GM12875 (cell line): ENCODE results near the gene LRBA.
"Not testable (repeated sequence)": the region's sequence is repeated elsewhere in the genome, so short reads cannot be mapped to it uniquely, and the experiment has no call there.

ENCODE experiments used
- H3K4me3 ChIP-seq: one replicate; pipeline ENCODE4 v1.5.1; 2011; ENCODE audit warnings: low read depth, low read length, control low read depth
- TF ChIP-seq, protein P1 (sequence below): IDR thresholded peaks from 2 replicates; pipeline ENCODE4 v1.5.1; 2011; ENCODE audit warnings: low read depth, mild to moderate bottlenecking, control low read depth, inconsistent platforms, low read length, moderate library complexity, borderline replicate concordance; ENCODE audit not compliant: insufficient read depth

LRBA gene

GRCh38 chr4:150997141-150997540 lies 17.9 kb downstream of the LRBA start:
- TF ChIP-seq, protein P1, sequence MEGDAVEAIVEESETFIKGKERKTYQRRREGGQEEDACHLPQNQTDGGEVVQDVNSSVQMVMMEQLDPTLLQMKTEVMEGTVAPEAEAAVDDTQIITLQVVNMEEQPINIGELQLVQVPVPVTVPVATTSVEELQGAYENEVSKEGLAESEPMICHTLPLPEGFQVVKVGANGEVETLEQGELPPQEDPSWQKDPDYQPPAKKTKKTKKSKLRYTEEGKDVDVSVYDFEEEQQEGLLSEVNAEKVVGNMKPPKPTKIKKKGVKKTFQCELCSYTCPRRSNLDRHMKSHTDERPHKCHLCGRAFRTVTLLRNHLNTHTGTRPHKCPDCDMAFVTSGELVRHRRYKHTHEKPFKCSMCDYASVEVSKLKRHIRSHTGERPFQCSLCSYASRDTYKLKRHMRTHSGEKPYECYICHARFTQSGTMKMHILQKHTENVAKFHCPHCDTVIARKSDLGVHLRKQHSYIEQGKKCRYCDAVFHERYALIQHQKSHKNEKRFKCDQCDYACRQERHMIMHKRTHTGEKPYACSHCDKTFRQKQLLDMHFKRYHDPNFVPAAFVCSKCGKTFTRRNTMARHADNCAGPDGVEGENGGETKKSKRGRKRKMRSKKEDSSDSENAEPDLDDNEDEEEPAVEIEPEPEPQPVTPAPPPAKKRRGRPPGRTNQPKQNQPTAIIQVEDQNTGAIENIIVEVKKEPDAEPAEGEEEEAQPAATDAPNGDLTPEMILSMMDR: no peak
- H3K4me3 ChIP-seq: no peak overlapping the region

DNA sequence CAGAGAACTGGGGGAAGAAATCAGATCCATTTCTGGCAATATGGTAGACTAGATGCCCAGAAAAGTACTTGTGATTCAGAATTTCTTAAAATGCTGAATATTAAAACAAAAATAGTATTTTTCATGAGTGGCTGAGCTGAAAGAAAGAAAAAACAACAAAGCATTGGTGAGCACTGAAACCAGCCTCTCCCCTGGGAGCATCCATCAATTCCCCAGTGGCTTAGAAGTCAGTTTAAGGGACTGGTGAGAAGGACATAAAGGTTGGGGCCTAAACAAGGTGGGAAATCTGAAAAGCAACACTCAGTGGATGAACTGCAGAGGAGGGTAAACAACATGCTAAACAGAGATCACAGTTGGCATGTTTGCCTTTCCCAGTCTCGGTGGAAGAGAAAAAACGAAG lies 20.4 kb downstream of the LRBA start:
- no peak overlapping the region for H3K4me3 ChIP-seq
- TF ChIP-seq, protein P1: no peak

DNA sequence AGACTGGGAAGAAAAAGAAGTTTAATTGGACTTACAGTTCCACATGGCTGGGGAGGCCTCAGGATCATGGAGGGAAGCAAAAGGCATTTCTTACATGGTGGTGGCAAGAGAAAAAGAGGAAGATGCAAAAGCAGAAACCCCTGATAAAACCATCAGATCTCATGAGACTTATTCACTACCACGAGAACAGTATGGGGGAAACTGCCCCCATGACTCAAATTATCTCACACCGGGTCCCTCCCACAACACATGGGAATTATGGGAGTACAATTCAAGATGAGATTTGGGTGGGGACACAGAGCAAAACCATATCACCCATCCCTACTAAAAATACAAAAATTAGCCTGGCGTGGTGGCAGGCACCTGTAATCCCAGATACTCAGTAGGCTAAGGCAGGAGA lies 21.5 kb downstream of the LRBA start:
- H3K4me3 ChIP-seq: not testable (repeated sequence)

- TF ChIP-seq, protein P1: no peak
- no peak overlapping the region for H3K4me3 ChIP-seq
Observed at GRCh38 chr4:150990993-150991392, 24.1 kb downstream of the LRBA start.

- no peak overlapping the region for H3K4me3 ChIP-seq
- TF ChIP-seq, protein P1: no peak
Observed at GRCh38 chr4:150990250-150990649, 24.8 kb downstream of the LRBA start.

GRCh38 chr4:150988238-150988637 lies 26.8 kb downstream of the LRBA start:
- TF ChIP-seq, protein P1: no peak
- H3K4me3 ChIP-seq: no peak overlapping the region

- H3K4me3 ChIP-seq: no peak overlapping the region
- TF ChIP-seq, protein P1: no peak
Observed at GRCh38 chr4:150987204-150987603, 27.9 kb downstream of the LRBA start.

DNA sequence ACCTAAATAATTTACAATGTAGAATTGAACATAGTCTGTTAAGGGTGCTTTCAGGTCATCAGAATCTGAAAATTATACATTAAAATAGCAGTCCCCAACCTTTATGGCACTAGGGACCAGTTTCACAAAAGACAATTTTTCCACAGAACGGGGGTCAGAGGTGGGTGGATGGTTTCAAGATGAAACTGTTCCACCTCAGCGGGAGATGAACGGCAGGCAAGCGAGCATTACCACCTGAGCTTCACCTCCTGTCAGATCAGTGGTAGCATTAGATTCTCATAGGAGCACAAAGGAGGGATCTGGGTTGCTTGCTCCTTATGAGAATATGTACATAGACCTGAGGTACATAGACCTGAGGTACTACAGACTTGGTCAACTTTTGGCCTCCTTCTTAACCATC lies 29.0 kb downstream of the LRBA start:
- H3K4me3 ChIP-seq: no peak overlapping the region
- TF ChIP-seq, protein P1: no peak
